Left lung (tissue), 10 donors: Measurements from ENCODE around the gene SAMHD1. TPM values are rescaled to one million over a fixed set of nuclear protein-coding genes. Genes with fewer than 3 reads are reported as not detected.
A peak's percentile ranks its signal among the peaks of the same experiment; 100 is the strongest.

Experiments used
- ATAC-seq: fragments of 200-7000 bp; cut with Tn5 transposase; one replicate; pipeline ENCODE4 v1.9.1; 2020; ENCODE audit warnings: moderate library complexity
- DNase-seq, 4 donors: peaks; one replicate each; pipeline ENCODE4 v3.0.0-alpha.2; 2013 to 2020
- H3K27ac ChIP-seq, 2 donors: fragments of 200-600 bp; sonication (generic) in 1 of 2; one replicate each; pipeline versions ENCODE4 v1.5.0 to v1.8.0; 2020 to 2021
- H3K27me3 ChIP-seq, 2 donors: fragments of 200-600 bp; sonication (generic) in 1 of 2; one replicate each; pipeline versions ENCODE4 v1.5.0 to v1.8.0; 2020 to 2021
- H3K36me3 ChIP-seq, 2 donors: fragments of 200-600 bp; sonication (generic) in 1 of 2; one replicate each; pipeline versions ENCODE4 v1.5.0 to v1.8.0; 2020 to 2021
- H3K4me1 ChIP-seq, 2 donors: fragments of 200-600 bp; one replicate each; pipeline ENCODE4 v1.8.0; 2021
- H3K4me3 ChIP-seq, 2 donors: fragments of 200-600 bp; sonication (generic) in 1 of 2; one replicate each; pipeline versions ENCODE4 v1.5.0 to v1.8.0; 2020 to 2021; ENCODE audit warnings: mild to moderate bottlenecking in 1 of 2
- H3K9me3 ChIP-seq, 2 donors: fragments of 200-600 bp; sonication (generic) in 1 of 2; one replicate each; pipeline versions ENCODE4 v1.5.0 to v1.8.0; 2020 to 2021
- intact Hi-C, 2 donors: fragments of 100-400 bp; cut with DNase I; formaldehyde crosslinking; loops; one replicate each; pipeline versions ENCODE4 v1.11.2 to v1.14.2; 2022
- polyA plus RNA-seq, 6 donors: library from polyadenylated mRNA; unstranded; fragments of 120-200 nt; gene quantifications; one replicate each; pipeline ENCODE4 v1.2.1, GENCODE V29; 2013; ENCODE audit not compliant: insufficient read length in 6 of 6
- total RNA-seq, 2 donors: library from RNA; stranded (reverse); fragmentation: NEBNext Ultra II Directional; extraction: Animal tissue kit (Norgen Biotek cat#: 25700); gene quantifications; one replicate each; pipeline ENCODE4 v1.2.1, GENCODE V29; 2021
- TF ChIP-seq, protein P1 (sequence below), 2 donors: fragments of 200-600 bp; sonication (generic) in 1 of 2; IDR thresholded peaks; one replicate each; pipeline versions ENCODE4 v1.5.0 to v1.8.0; 2021; ENCODE audit warnings: antibody characterized with exemption in 2 of 2
- donor health status: DM: no; HTN: yes; CAD: no.
- donor health status: DM: no; HTN: no; CAD: no.

The SAMHD1 gene
- total and polyA plus RNA-seq, 8 donors = 31.8 to 197 (median 38.7) TPM

DNA sequence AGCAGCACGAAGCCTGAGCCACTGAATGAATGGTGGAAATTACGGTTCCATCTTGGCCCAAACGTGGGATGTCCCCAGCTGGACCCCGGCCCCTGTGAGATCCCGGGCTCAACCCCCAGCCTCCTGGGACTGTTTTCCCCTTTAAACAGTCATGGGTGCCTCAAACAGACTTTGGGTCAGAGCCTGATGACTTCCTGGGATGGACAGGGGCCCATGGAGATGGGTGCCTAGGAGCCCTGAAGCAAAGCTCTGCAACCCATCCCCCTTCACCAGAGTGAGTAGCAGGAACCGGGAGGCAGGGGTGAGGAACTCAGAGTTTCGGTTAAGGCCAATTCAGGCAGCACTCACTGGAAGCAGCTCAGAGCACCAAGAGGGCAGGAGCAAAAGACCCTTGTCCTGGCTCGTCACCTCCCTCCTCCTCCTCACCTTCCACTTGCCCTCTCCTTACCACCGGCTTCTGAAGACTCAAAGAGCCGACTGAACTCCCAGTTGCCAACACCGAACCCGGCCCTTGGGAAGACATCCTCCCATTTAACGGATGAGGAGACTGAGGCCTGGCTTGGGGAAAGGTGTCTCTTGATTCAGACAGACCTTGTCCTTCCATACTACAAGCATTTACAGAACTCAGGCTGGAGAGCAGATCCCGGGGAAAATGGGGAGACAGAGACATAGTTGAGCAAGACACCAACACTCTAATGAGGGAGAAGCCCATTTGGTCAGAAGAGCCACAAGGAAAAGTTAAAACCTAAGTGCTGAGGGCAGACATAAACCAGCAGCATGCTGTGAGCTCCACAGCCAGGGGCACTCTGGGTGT lies 90.5 kb downstream of the SAMHD1 start:
- intact Hi-C loops = no loop called here
- ATAC-seq = no peak
- H3K4me1 ChIP-seq = peaks cover 29 to 74% of the 10 kb centered on the region in 2 donors
- H3K27me3 ChIP-seq = peaks cover 0 to 34% of the 10 kb centered on the region in 2 donors
- H3K4me3 ChIP-seq = peak overlapping the region; percentile 53 to 58
- TF ChIP-seq, protein P1, sequence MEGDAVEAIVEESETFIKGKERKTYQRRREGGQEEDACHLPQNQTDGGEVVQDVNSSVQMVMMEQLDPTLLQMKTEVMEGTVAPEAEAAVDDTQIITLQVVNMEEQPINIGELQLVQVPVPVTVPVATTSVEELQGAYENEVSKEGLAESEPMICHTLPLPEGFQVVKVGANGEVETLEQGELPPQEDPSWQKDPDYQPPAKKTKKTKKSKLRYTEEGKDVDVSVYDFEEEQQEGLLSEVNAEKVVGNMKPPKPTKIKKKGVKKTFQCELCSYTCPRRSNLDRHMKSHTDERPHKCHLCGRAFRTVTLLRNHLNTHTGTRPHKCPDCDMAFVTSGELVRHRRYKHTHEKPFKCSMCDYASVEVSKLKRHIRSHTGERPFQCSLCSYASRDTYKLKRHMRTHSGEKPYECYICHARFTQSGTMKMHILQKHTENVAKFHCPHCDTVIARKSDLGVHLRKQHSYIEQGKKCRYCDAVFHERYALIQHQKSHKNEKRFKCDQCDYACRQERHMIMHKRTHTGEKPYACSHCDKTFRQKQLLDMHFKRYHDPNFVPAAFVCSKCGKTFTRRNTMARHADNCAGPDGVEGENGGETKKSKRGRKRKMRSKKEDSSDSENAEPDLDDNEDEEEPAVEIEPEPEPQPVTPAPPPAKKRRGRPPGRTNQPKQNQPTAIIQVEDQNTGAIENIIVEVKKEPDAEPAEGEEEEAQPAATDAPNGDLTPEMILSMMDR (IDR thresholded peaks at IDR 0.05) = no peak
- no peaks in the 10 kb centered on the region for H3K36me3 ChIP-seq
- no peak for DNase-seq
- H3K9me3 ChIP-seq = no peaks in the 10 kb centered on the region
- H3K27ac ChIP-seq = peak overlapping the region; percentile 70 to 76

DNA sequence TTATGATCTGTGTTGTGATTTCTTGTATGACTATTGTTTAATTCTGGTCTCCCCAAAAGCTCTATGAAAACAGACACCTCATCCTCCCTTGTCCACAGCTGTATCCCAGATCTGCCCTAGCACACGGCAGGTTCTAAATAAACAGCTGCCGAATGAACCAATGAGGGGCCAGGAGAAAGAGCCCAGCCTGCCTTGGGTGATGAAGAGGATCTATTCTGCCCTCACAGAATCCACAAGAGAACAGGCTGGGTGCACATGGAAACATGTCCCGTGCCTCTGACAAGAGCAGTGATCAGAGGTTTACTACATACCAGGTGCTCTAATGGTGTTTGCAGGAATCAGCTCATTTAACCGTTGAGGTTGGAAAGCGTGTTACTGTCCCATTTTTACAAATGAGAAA lies 91.2 kb downstream of the SAMHD1 start:
- intact Hi-C loops = no loop called here
- no peak overlapping the region for H3K27ac ChIP-seq
- TF ChIP-seq, protein P1 (IDR thresholded peaks at IDR 0.05) = no peak
- DNase-seq (no peak), ATAC-seq (no peak)
- peaks cover 36 to 81% of the 10 kb centered on the region in 2 donors for H3K4me1 ChIP-seq
- no peak overlapping the region for H3K4me3 ChIP-seq
- no peaks in the 10 kb centered on the region for H3K9me3 ChIP-seq
- peaks cover 0 to 34% of the 10 kb centered on the region in 2 donors for H3K27me3 ChIP-seq
- H3K36me3 ChIP-seq = no peaks in the 10 kb centered on the region

DNA sequence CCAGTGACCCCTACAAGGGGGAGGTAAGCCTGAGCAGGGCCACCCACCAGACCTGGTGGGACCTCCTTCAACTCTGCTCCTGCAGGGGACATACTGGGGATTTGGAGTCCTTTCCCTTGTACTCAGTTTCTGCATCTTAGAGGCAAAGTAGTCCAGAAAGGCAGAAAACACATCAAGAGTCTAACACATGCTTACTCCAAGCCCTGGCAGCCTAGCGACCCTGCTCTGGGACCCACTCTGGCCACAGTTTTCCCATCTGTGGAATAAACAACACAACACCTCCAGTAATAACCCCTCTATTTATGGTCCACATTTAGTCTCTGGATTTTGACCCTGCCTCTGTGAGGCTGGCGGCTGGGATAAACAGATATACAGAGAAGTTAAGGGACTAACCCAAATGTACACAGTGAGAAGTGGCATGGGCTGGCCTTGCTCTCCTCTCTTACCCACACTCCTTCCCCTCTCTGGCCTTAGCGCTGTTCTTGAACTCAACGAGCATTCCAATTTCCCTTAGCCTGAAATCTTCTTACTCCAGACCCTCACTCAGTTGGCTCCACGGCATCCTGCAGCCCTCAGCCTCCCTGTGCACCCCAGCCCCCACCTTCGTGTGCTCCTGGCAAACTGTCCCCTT lies 91.7 kb downstream of the SAMHD1 start:
- TF ChIP-seq, protein P1 (IDR thresholded peaks at IDR 0.05) = no peak
- H3K9me3 ChIP-seq = no peaks in the 10 kb centered on the region
- peak overlapping the region in 1 of 2 donors; percentile 29 for H3K27ac ChIP-seq
- H3K4me1 ChIP-seq = peaks cover 36 to 84% of the 10 kb centered on the region in 2 donors
- H3K27me3 ChIP-seq = peaks cover 0 to 29% of the 10 kb centered on the region in 2 donors
- intact Hi-C loops = no loop called here
- no peaks in the 10 kb centered on the region for H3K36me3 ChIP-seq
- no peak for ATAC-seq
- DNase-seq = no peak
- no peak overlapping the region for H3K4me3 ChIP-seq

DNA sequence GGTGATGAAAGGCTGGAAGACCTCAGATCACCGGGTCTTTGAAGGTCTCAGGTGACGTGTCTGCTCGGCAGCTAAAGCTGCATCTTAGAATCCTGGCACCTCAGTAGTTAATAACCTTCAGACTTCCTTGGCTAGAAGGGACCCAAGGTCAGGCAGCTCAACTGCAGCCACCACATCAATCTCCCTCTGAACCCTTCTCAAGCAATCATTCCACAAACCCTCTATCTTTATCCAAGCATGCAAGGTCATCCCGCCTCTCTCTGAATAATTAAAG lies 92.3 kb downstream of the SAMHD1 start:
- no peak for ATAC-seq
- no peaks in the 10 kb centered on the region for H3K36me3 ChIP-seq
- TF ChIP-seq, protein P1 (IDR thresholded peaks at IDR 0.05) = no peak
- DNase-seq = no peak
- no peaks in the 10 kb centered on the region for H3K9me3 ChIP-seq
- peaks cover 34 to 84% of the 10 kb centered on the region in 2 donors for H3K4me1 ChIP-seq
- peak overlapping the region in 1 of 2 donors; percentile 29 for H3K27ac ChIP-seq
- intact Hi-C loops = no loop called here
- H3K4me3 ChIP-seq = no peak overlapping the region
- H3K27me3 ChIP-seq = peaks cover 0 to 23% of the 10 kb centered on the region in 2 donors
